ENCODE measurements around the gene PLEKHO2. TPM values are rescaled to one million over a fixed set of nuclear protein-coding genes. Genes with fewer than 3 reads are reported as not detected.

PLEKHO2 gene
- total and polyA plus RNA-seq, 2 of the 8 experiments (the other 6 are each of a cell fraction or from before 2014, with no cell fraction given) = 16.9 to 20.1 TPM

DNA sequence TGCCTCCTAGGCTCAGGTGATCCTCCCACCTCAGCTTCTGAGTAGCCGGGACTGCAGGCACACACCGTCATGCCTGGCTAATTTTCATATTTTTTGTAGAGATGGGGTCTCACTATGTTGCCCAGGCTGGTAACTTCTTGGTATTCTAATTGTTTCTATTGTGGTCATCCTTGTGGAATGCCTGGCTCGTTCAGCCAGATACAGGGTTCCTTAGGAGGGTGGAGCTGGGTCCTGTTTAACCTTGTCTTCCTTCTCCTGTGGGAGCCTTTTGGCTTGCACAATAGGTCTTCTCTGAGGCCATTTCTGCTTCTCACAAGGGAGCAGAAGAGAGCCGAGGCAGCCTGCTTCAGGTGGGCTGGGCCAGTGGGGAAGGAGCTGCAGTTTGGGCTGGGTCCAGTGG is 15.7 kb downstream of the PLEKHO2 start (continued):
- TF ChIP-seq, protein P1, sequence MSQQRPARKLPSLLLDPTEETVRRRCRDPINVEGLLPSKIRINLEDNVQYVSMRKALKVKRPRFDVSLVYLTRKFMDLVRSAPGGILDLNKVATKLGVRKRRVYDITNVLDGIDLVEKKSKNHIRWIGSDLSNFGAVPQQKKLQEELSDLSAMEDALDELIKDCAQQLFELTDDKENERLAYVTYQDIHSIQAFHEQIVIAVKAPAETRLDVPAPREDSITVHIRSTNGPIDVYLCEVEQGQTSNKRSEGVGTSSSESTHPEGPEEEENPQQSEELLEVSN (IDR thresholded peaks at IDR 0.05) = no peak
- no peak for TF ChIP-seq TAF1 (IDR thresholded peaks at IDR 0.05; ENCODE audit: low read depth, low read length)
- no peak for TF ChIP-seq SIX5 (IDR thresholded peaks at IDR 0.05; ENCODE audit: low read depth, low read length)
- TF ChIP-seq GABPA (IDR thresholded peaks at IDR 0.05; ENCODE audit: borderline replicate concordance, insufficient read depth, low read length) = no peak
- no peak for TF ChIP-seq CEBPB (IDR thresholded peaks at IDR 0.05; ENCODE audit: low read depth, low read length)
- no peak for TF ChIP-seq KDM1A (IDR thresholded peaks at IDR 0.05; ENCODE audit: borderline replicate concordance, low read length)
- TF ChIP-seq BACH1 (IDR thresholded peaks at IDR 0.05; ENCODE audit: low read length) = no peak
- TF ChIP-seq TBP (IDR thresholded peaks at IDR 0.05; ENCODE audit: low read depth, low read length) = no peak

Measured in H1 (cell line).